Activated CD8-positive, alpha-beta T cell treated with anti-CD3 and anti-CD28 coated beads, Interleukin-2, amount 10 ng/mL, durations not matched to agents 7 days and 5 days (primary cell): ENCODE measurements around the gene ZSCAN2. TPM values are rescaled to one million over a fixed set of nuclear protein-coding genes. Genes with fewer than 3 reads are reported as not detected.

Experiments used
- total RNA-seq, 2 experiments: library from RNA; stranded (reverse); gene quantifications; one replicate each; pipeline ENCODE4 v1.2.3, GENCODE V29; 2021

ZSCAN2 gene
- total RNA-seq, 2 experiments from 2014 or later = 6.5 to 6.7 TPM

Other genes starting within 250 kb of the ZSCAN2 start
- 10 to 100 TPM; 22.1 to 23.8 TPM for gene WDR73, start 53.3 kb downstream of the ZSCAN2 start, total RNA-seq
- 1 to 10 TPM; 3.3 to 4.1 TPM for gene NMB, start 57.2 kb downstream of the ZSCAN2 start, total RNA-seq
- gene SEC11A, start 115.1 kb downstream of the ZSCAN2 start, total RNA-seq = 100 to 1,000 TPM; 117 to 119 TPM
- gene ZNF592, start 147.6 kb downstream of the ZSCAN2 start, total RNA-seq = 10 to 100 TPM; 36.5 to 36.6 TPM
- under 1 TPM; 0.18 to 0.24 TPM for gene ALPK3, start 216.3 kb downstream of the ZSCAN2 start, total RNA-seq